ENCODE results near the gene CRYGS. TPM values are rescaled to one million over a fixed set of nuclear protein-coding genes. Genes with fewer than 3 reads are reported as not detected.

Gene CRYGS
- total RNA-seq = 1 to 10 TPM; 3.0 to 7.5 TPM
- polyA plus RNA-seq = 10 to 100 TPM in 1 of 2 donors, 1 to 10 TPM in 1; 2.5 to 24.8 TPM
- long read RNA-seq, donor 1 = 0 reads
- long read RNA-seq, donor 2, partial matches to known transcripts = 0 of 2 reads
- long read RNA-seq, donor 2, other reads (novel, unspliced or antisense) = 0 of 2 reads

- Histone ChIP-seq H3K27me3 (ENCODE audit: control insufficient read depth in 1 of 2, insufficient read depth in 2 of 2, low read length in 1 of 2) (no peaks in the 10 kb centered on the region), H3K36me3 (ENCODE audit: control insufficient read depth in 1 of 2, insufficient read depth in 2 of 2, low read length in 1 of 2) (peaks cover 0 to 4% of the 10 kb centered on the region in 2 donors), H3K4me1 (ENCODE audit: control insufficient read depth in 1 of 2, insufficient read depth in 2 of 2, low read length in 2 of 2) (no peaks in the 10 kb centered on the region), H3K4me3 (ENCODE audit: low read length in 2 of 2) (no peak within 1 kb of the TSS), H3K27ac (ENCODE audit: low read depth in 1 of 2, low read length in 2 of 2) (no peak within 1 kb of the TSS), H3K9me3 (ENCODE audit: control insufficient read depth, low read length) (no peaks in the 10 kb centered on the region)
- WGBS, 2 donors = 50 to 51% methylated on average over 2 of the region's 2 CpGs
- ATAC-seq (ENCODE audit: low FRiP score) = no peak
- intact Hi-C loops (cut with DNase I) = loop anchor here in 1 of 2 donors (5.0 kb wide), 1 partner anchor 562 kb away; no protein-coding TSS in a partner anchor
- DNase-seq = no peak
Observed at GRCh38 chr3:186544281-186544680, at the start of gene CRYGS. Gene CRYGS, minus strand, starts transcription at chr3:186544380. Its CDS starts 54 bp downstream, at chr3:186544326.

- 90% methylated on average over 3 of the region's 3 CpGs for WGBS, 2 donors
- intact Hi-C loops (cut with DNase I) = no loop called here
- Histone ChIP-seq H3K4me1 (ENCODE audit: control insufficient read depth in 1 of 2, insufficient read depth in 2 of 2, low read length in 2 of 2) (no peaks in the 10 kb centered on the region), H3K4me3 (ENCODE audit: low read length in 2 of 2) (no peak overlapping the region), H3K27ac (ENCODE audit: low read depth in 1 of 2, low read length in 2 of 2) (no peak overlapping the region), H3K27me3 (ENCODE audit: control insufficient read depth in 1 of 2, insufficient read depth in 2 of 2, low read length in 1 of 2) (no peaks in the 10 kb centered on the region), H3K36me3 (ENCODE audit: control insufficient read depth in 1 of 2, insufficient read depth in 2 of 2, low read length in 1 of 2) (no peaks in the 10 kb centered on the region), H3K9me3 (ENCODE audit: control insufficient read depth, low read length) (no peaks in the 10 kb centered on the region)
- ATAC-seq (ENCODE audit: low FRiP score) (no peak), DNase-seq (no peak)
Observed at GRCh38 chr3:186593862-186594261, 49.7 kb upstream of the CRYGS start.

- H3K4me1 ChIP-seq (ENCODE audit: control insufficient read depth in 1 of 2, insufficient read depth in 2 of 2, low read length in 2 of 2) = no peaks in the 10 kb centered on the region
- no peaks in the 10 kb centered on the region for H3K36me3 ChIP-seq (ENCODE audit: control insufficient read depth in 1 of 2, insufficient read depth in 2 of 2, low read length in 1 of 2)
- ATAC-seq (ENCODE audit: low FRiP score) = no peak
- WGBS, 2 donors = 88 to 92% methylated on average over 4 of the region's 4 CpGs
- intact Hi-C loops (cut with DNase I) = no loop called here
- H3K9me3 ChIP-seq (ENCODE audit: control insufficient read depth, low read length) = no peaks in the 10 kb centered on the region
- DNase-seq = no peak
- H3K4me3 ChIP-seq (ENCODE audit: low read length in 2 of 2) = no peak overlapping the region
- no peak overlapping the region for H3K27ac ChIP-seq (ENCODE audit: low read depth in 1 of 2, low read length in 2 of 2)
- no peaks in the 10 kb centered on the region for H3K27me3 ChIP-seq (ENCODE audit: control insufficient read depth in 1 of 2, insufficient read depth in 2 of 2, low read length in 1 of 2)
Observed at GRCh38 chr3:186592682-186593081, 48.5 kb upstream of the CRYGS start.

GRCh38 chr3:186590580-186591295 lies 46.6 kb upstream of the CRYGS start:
- 76 to 78% methylated on average over 7 of the region's 7 CpGs for WGBS, 2 donors
- intact Hi-C loops (cut with DNase I) = no loop called here

GRCh38 chr3:186589856-186590579 lies 45.8 kb upstream of the CRYGS start:
- Histone ChIP-seq H3K27me3 (ENCODE audit: control insufficient read depth in 1 of 2, insufficient read depth in 2 of 2, low read length in 1 of 2) (no peaks in the 10 kb centered on the region), H3K4me1 (ENCODE audit: control insufficient read depth in 1 of 2, insufficient read depth in 2 of 2, low read length in 2 of 2) (no peaks in the 10 kb centered on the region), H3K36me3 (ENCODE audit: control insufficient read depth in 1 of 2, insufficient read depth in 2 of 2, low read length in 1 of 2) (peaks cover under 1 to 4% of the 10 kb centered on the region in 2 donors), H3K4me3 (ENCODE audit: low read length in 2 of 2) (no peak overlapping the region), H3K9me3 (ENCODE audit: control insufficient read depth, low read length) (no peaks in the 10 kb centered on the region), H3K27ac (ENCODE audit: low read depth in 1 of 2, low read length in 2 of 2) (no peak overlapping the region)
- no peak for DNase-seq
- WGBS, 2 donors = 55 to 58% methylated on average over 5 of the region's 5 CpGs
- ATAC-seq (ENCODE audit: low FRiP score) = no peak
- intact Hi-C loops (cut with DNase I) = no loop called here

More at GRCh38 chr3:186590580-186591295, 46.6 kb upstream of the CRYGS start:
- no peak overlapping the region for H3K27ac ChIP-seq (ENCODE audit: low read depth in 1 of 2, low read length in 2 of 2)
- no peaks in the 10 kb centered on the region for H3K27me3 ChIP-seq (ENCODE audit: control insufficient read depth in 1 of 2, insufficient read depth in 2 of 2, low read length in 1 of 2)
- DNase-seq (no peak), ATAC-seq (ENCODE audit: low FRiP score) (no peak)
- H3K9me3 ChIP-seq (ENCODE audit: control insufficient read depth, low read length) = no peaks in the 10 kb centered on the region
- H3K4me3 ChIP-seq (ENCODE audit: low read length in 2 of 2) = no peak overlapping the region
- no peaks in the 10 kb centered on the region for H3K36me3 ChIP-seq (ENCODE audit: control insufficient read depth in 1 of 2, insufficient read depth in 2 of 2, low read length in 1 of 2)
- no peaks in the 10 kb centered on the region for H3K4me1 ChIP-seq (ENCODE audit: control insufficient read depth in 1 of 2, insufficient read depth in 2 of 2, low read length in 2 of 2)

- H3K9me3 ChIP-seq (ENCODE audit: control insufficient read depth, low read length) = no peaks in the 10 kb centered on the region
- H3K4me1 ChIP-seq (ENCODE audit: control insufficient read depth in 1 of 2, insufficient read depth in 2 of 2, low read length in 2 of 2) = no peaks in the 10 kb centered on the region
- intact Hi-C loops (cut with DNase I) = no loop called here
- H3K4me3 ChIP-seq (ENCODE audit: low read length in 2 of 2) = no peak overlapping the region
- no peak for DNase-seq
- H3K36me3 ChIP-seq (ENCODE audit: control insufficient read depth in 1 of 2, insufficient read depth in 2 of 2, low read length in 1 of 2) = peaks cover 3 to 4% of the 10 kb centered on the region in 2 donors
- H3K27me3 ChIP-seq (ENCODE audit: control insufficient read depth in 1 of 2, insufficient read depth in 2 of 2, low read length in 1 of 2) = no peaks in the 10 kb centered on the region
- H3K27ac ChIP-seq (ENCODE audit: low read depth in 1 of 2, low read length in 2 of 2) = no peak overlapping the region
- WGBS, 2 donors = 30 to 36% methylated on average over 3 of the region's 3 CpGs
- ATAC-seq (ENCODE audit: low FRiP score) = no peak
Observed at GRCh38 chr3:186589121-186589520, 44.9 kb upstream of the CRYGS start.

GRCh38 chr3:186588632-186589031 lies 44.5 kb upstream of the CRYGS start:
- 70 to 75% methylated on average over 2 of the region's 2 CpGs for WGBS, 2 donors
- H3K36me3 ChIP-seq (ENCODE audit: control insufficient read depth in 1 of 2, insufficient read depth in 2 of 2, low read length in 1 of 2) = peaks cover 3 to 4% of the 10 kb centered on the region in 2 donors
- intact Hi-C loops (cut with DNase I) = no loop called here
- no peaks in the 10 kb centered on the region for H3K27me3 ChIP-seq (ENCODE audit: control insufficient read depth in 1 of 2, insufficient read depth in 2 of 2, low read length in 1 of 2)
- H3K9me3 ChIP-seq (ENCODE audit: control insufficient read depth, low read length) = no peaks in the 10 kb centered on the region
- no peaks in the 10 kb centered on the region for H3K4me1 ChIP-seq (ENCODE audit: control insufficient read depth in 1 of 2, insufficient read depth in 2 of 2, low read length in 2 of 2)
- no peak overlapping the region for H3K27ac ChIP-seq (ENCODE audit: low read depth in 1 of 2, low read length in 2 of 2)
- ATAC-seq (ENCODE audit: low FRiP score) (no peak), DNase-seq (no peak)
- H3K4me3 ChIP-seq (ENCODE audit: low read length in 2 of 2) = no peak overlapping the region

GRCh38 chr3:186587183-186587582 lies 43.0 kb upstream of the CRYGS start:
- H3K36me3 ChIP-seq (ENCODE audit: control insufficient read depth in 1 of 2, insufficient read depth in 2 of 2, low read length in 1 of 2) = peaks cover 4 to 7% of the 10 kb centered on the region in 2 donors
- no peak overlapping the region for H3K27ac ChIP-seq (ENCODE audit: low read depth in 1 of 2, low read length in 2 of 2)
- intact Hi-C loops (cut with DNase I) = no loop called here
- H3K27me3 ChIP-seq (ENCODE audit: control insufficient read depth in 1 of 2, insufficient read depth in 2 of 2, low read length in 1 of 2) = no peaks in the 10 kb centered on the region
- no peaks in the 10 kb centered on the region for H3K9me3 ChIP-seq (ENCODE audit: control insufficient read depth, low read length)
- DNase-seq = no peak
- no peak overlapping the region for H3K4me3 ChIP-seq (ENCODE audit: low read length in 2 of 2)
- ATAC-seq (ENCODE audit: low FRiP score) = no peak
- H3K4me1 ChIP-seq (ENCODE audit: control insufficient read depth in 1 of 2, insufficient read depth in 2 of 2, low read length in 2 of 2) = no peaks in the 10 kb centered on the region
